Cardiac ventricle fibroblast (primary cell): Measurements from ENCODE around the gene ARHGAP42. TPM values are rescaled to one million over a fixed set of nuclear protein-coding genes. Genes with fewer than 3 reads are reported as not detected.

Source experiments
- total RNA-seq: library from RNA; depleted of rRNA; stranded (reverse); fragments of >200 nt; gene quantifications from 2 replicates; pipeline ENCODE4 v1.2.3, GENCODE V29; 2015

Gene ARHGAP42, protein sequence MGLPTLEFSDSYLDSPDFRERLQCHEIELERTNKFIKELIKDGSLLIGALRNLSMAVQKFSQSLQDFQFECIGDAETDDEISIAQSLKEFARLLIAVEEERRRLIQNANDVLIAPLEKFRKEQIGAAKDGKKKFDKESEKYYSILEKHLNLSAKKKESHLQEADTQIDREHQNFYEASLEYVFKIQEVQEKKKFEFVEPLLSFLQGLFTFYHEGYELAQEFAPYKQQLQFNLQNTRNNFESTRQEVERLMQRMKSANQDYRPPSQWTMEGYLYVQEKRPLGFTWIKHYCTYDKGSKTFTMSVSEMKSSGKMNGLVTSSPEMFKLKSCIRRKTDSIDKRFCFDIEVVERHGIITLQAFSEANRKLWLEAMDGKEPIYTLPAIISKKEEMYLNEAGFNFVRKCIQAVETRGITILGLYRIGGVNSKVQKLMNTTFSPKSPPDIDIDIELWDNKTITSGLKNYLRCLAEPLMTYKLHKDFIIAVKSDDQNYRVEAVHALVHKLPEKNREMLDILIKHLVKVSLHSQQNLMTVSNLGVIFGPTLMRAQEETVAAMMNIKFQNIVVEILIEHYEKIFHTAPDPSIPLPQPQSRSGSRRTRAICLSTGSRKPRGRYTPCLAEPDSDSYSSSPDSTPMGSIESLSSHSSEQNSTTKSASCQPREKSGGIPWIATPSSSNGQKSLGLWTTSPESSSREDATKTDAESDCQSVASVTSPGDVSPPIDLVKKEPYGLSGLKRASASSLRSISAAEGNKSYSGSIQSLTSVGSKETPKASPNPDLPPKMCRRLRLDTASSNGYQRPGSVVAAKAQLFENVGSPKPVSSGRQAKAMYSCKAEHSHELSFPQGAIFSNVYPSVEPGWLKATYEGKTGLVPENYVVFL
- 5.9 and 7.7 TPM in 2 replicates for total RNA-seq

DNA sequence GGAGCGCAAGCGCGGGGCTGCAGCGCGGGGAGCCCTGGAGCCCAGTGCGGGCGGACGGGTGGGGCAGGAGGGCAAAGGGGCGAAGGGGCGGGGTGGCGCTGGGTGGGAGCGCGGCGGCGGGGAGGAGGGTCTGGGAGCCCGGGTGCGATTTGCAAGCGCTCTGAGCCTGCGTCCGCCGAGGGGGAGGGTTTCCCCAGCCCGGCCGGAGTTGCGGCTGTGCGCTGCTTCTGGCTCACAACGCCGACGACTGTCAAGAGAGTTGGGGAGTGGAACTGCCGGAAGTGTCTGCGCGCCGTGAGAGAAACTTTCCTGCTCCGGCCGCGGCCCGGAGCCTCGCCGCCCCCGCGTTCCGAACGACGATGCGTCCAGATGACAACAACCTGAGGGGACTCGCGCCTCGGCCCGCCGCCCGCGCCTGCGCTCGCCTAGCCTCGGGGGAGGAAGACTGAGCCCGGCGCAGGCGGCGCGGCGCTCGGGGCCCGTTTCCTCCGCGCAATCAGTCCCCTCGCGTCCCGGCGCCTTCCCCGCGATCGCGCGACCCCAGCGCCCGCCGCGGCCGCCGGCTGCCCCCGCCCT is at the start of gene ARHGAP42:
Gene ARHGAP42, plus strand, starts transcription at position 235 of the 576 bp plus-strand sequence. CDS start 391 bp downstream, outside the sequence.

